Type B pancreatic cell (in vitro differentiated cells): ENCODE results near the gene F10. TPM values are rescaled to one million over a fixed set of nuclear protein-coding genes. Genes with fewer than 3 reads are reported as not detected.

ENCODE experiments used
- DNase-seq: peaks from one replicate; pipeline ENCODE4 v3.0.0; 2021; ENCODE audit warnings: mixed read lengths; ENCODE audit not compliant: unreplicated experiment; ENCODE audit errors: extremely low spot score
- H3K27ac Mint-ChIP-seq: 2 replicates; pipeline ENCODE4 v1.8.0; 2021; ENCODE audit warnings: mild to moderate bottlenecking, mixed read lengths
- H3K27me3 Mint-ChIP-seq: 2 replicates; pipeline ENCODE4 v1.8.0; 2021; ENCODE audit warnings: mixed read lengths
- H3K36me3 Mint-ChIP-seq: 2 replicates; pipeline ENCODE4 v1.8.0; 2021; ENCODE audit warnings: mixed read lengths
- H3K4me1 Mint-ChIP-seq: one replicate; pipeline ENCODE4 v1.8.0; 2021; ENCODE audit warnings: mixed read lengths; ENCODE audit not compliant: unreplicated experiment
- H3K4me3 Mint-ChIP-seq: 2 replicates; pipeline ENCODE4 v1.8.0; 2021; ENCODE audit warnings: mild to moderate bottlenecking, mixed read lengths
- H3K9me3 Mint-ChIP-seq: 2 replicates; pipeline ENCODE4 v1.8.0; 2021; ENCODE audit warnings: mixed read lengths
- total RNA-seq: library from RNA; stranded (reverse); gene quantifications from 2 replicates; pipeline ENCODE4 v1.2.1, GENCODE V29; 2021; ENCODE audit warnings: low replicate concordance
- TF ChIP-seq, protein P1 (sequence below): fragments of 200-600 bp; sonication (generic); conservative IDR thresholded peaks from 2 replicates; pipeline ENCODE4 v1.5.0; 2021; ENCODE audit warnings: antibody characterized with exemption, mild to moderate bottlenecking

Gene F10
- total RNA-seq, 1 donor from 2014 or later, result 34.4 TPM

DNA sequence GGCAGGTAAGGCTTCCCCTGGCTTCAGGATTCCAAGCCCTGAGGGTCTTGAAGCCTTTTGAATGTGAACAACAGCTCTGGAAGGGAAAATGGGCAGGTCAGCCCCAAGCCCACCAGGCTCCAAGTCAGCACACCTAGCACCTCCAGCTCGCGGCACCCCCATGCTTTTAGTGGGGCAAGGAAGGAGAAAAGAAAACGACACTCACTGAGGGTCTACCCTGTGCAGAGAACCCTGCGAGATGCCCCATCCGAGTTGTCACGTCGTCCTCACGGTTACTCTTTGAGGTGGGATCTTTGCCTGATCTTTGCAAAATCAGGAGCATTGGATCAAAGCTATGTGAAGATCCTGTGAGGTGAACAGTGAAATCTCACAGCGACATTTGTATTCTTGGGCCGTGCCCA, 5.7 kb upstream of the F10 start:
- Mint-ChIP-seq H3K9me3 (no peaks in the 10 kb centered on the region), H3K36me3 (no peaks in the 10 kb centered on the region), H3K4me1 (no peaks in the 10 kb centered on the region), H3K4me3 (no peak overlapping the region), H3K27ac (no peak overlapping the region), H3K27me3 (peaks cover 19% of the 10 kb centered on the region)
- peak; percentile 50 for DNase-seq
- TF ChIP-seq, protein P1, sequence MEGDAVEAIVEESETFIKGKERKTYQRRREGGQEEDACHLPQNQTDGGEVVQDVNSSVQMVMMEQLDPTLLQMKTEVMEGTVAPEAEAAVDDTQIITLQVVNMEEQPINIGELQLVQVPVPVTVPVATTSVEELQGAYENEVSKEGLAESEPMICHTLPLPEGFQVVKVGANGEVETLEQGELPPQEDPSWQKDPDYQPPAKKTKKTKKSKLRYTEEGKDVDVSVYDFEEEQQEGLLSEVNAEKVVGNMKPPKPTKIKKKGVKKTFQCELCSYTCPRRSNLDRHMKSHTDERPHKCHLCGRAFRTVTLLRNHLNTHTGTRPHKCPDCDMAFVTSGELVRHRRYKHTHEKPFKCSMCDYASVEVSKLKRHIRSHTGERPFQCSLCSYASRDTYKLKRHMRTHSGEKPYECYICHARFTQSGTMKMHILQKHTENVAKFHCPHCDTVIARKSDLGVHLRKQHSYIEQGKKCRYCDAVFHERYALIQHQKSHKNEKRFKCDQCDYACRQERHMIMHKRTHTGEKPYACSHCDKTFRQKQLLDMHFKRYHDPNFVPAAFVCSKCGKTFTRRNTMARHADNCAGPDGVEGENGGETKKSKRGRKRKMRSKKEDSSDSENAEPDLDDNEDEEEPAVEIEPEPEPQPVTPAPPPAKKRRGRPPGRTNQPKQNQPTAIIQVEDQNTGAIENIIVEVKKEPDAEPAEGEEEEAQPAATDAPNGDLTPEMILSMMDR, result no peak

DNA sequence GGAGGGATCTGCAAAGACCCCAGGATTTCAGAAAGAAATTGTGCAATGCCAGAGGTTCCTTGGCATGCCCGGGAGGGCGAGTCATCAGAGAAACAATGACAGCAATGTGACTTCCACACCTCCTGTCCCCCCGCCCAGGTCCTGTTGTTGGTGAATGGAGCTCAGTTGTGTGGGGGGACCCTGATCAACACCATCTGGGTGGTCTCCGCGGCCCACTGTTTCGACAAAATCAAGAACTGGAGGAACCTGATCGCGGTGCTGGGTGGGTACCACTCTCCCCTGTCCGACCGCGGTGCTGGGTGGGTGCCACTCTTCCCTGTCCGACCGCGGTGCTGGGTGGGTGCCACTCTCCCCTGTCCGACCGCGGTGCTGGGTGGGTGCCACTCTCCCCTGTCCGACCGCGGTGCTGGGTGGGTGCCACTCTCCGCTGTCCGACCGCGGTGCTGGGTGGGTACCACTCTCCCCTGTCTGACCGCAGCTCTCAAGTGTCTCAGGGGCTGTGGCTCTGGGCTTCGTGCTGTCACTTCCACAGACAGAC, 5.2 kb upstream of the F10 start:
- Mint-ChIP-seq H3K4me3 (no peak overlapping the region), H3K4me1 (peaks cover 4% of the 10 kb centered on the region), H3K36me3 (no peaks in the 10 kb centered on the region), H3K27me3 (peaks cover 21% of the 10 kb centered on the region), H3K9me3 (no peaks in the 10 kb centered on the region), H3K27ac (no peak overlapping the region)
- TF ChIP-seq, protein P1, result no peak
- peak; percentile 49 for DNase-seq

DNA sequence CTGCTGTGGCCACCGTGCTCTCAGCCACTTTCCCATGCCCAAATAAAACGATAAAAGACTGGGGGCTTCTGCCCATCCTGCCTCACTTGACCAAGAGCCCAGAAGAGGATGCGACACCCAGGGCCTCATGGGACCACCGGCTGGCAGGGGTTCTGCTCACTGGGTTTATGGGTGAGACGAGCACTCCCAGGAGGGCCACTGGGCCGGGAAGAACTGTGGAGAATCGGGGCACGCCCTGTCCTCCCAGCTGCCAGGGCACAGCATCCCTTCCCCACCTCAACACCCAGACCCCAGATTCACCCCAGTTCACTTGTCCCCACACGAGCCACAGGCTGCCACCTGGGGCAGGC, 4.7 kb upstream of the F10 start:
- H3K36me3 Mint-ChIP-seq, result no peaks in the 10 kb centered on the region
- H3K9me3 Mint-ChIP-seq, result no peaks in the 10 kb centered on the region
- DNase-seq, result no peak
- H3K4me1 Mint-ChIP-seq, result peaks cover 8% of the 10 kb centered on the region
- peaks cover 22% of the 10 kb centered on the region for H3K27me3 Mint-ChIP-seq
- no peak overlapping the region for H3K27ac Mint-ChIP-seq
- TF ChIP-seq, protein P1, result no peak
- no peak overlapping the region for H3K4me3 Mint-ChIP-seq

DNA sequence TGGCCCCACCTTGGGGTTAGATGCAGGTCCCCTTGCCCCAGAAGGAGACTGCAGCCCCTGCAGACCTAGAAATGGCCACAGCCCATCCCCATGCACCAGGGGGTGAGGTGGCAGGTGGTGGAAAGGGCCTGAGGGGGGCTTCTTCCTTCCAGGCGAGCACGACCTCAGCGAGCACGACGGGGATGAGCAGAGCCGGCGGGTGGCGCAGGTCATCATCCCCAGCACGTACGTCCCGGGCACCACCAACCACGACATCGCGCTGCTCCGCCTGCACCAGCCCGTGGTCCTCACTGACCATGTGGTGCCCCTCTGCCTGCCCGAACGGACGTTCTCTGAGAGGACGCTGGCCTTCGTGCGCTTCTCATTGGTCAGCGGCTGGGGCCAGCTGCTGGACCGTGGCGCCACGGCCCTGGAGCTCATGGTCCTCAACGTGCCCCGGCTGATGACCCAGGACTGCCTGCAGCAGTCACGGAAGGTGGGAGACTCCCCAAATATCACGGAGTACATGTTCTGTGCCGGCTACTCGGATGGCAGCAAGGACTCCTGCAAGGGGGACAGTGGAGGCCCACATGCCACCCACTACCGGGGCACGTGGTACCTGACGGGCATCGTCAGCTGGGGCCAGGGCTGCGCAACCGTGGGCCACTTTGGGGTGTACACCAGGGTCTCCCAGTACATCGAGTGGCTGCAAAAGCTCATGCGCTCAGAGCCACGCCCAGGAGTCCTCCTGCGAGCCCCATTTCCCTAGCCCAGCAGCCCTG, 4.2 kb upstream of the F10 start:
- DNase-seq, result peak; percentile 67

DNA sequence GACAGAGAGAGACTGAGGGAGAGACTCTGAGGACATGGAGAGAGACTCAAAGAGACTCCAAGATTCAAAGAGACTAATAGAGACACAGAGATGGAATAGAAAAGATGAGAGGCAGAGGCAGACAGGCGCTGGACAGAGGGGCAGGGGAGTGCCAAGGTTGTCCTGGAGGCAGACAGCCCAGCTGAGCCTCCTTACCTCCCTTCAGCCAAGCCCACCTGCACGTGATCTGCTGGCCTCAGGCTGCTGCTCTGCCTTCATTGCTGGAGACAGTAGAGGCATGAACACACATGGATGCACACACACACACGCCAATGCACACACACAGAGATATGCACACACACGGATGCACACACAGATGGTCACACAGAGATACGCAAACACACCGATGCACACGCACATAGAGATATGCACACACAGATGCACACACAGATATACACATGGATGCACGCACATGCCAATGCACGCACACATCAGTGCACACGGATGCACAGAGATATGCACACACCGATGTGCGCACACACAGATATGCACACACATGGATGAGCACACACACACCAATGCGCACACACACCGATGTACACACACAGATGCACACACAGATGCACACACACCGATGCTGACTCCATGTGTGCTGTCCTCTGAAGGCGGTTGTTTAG, 3.3 kb upstream of the F10 start:
- Mint-ChIP-seq H3K27me3 (peaks cover 19% of the 10 kb centered on the region), H3K4me1 (peaks cover 11% of the 10 kb centered on the region), H3K27ac (no peak overlapping the region), H3K9me3 (no peaks in the 10 kb centered on the region), H3K4me3 (no peak overlapping the region), H3K36me3 (no peaks in the 10 kb centered on the region)
- DNase-seq, result peak; percentile 50
- TF ChIP-seq, protein P1, result no peak

More for the DNA sequence above, 4.2 kb upstream of the F10 start:
- Mint-ChIP-seq H3K36me3 (no peaks in the 10 kb centered on the region), H3K27me3 (peaks cover 22% of the 10 kb centered on the region), H3K27ac (no peak overlapping the region), H3K4me1 (peaks cover 11% of the 10 kb centered on the region), H3K4me3 (no peak overlapping the region), H3K9me3 (no peaks in the 10 kb centered on the region)
- TF ChIP-seq, protein P1, result no peak
